GM12873 (cell line): ENCODE data around the gene WIF1.

ENCODE experiments used
- CTCF ChIP-seq: IDR thresholded peaks from 2 replicates; pipeline ENCODE4 v1.5.1; 2012; ENCODE audit warnings: low read depth, mild to moderate bottlenecking, moderate library complexity, low read length, control low read depth; ENCODE audit not compliant: insufficient read depth; ENCODE audit errors: missing control alignments

The WIF1 gene

GRCh38 chr12:65045269-65045668 is 75.8 kb downstream of the WIF1 start:
- no peak for TF ChIP-seq CTCF

GRCh38 chr12:65039301-65039700 is 81.8 kb downstream of the WIF1 start:
- no peak for TF ChIP-seq CTCF

- TF ChIP-seq CTCF, result no peak
These were observed 96.0 kb downstream of the WIF1 start for GRCh38 chr12:65025136-65025535.

- no peak for TF ChIP-seq CTCF
These were observed 97.6 kb downstream of the WIF1 start for GRCh38 chr12:65023485-65023884.

GRCh38 chr12:65022960-65023359 is 98.1 kb downstream of the WIF1 start:
- TF ChIP-seq CTCF, result no peak

- TF ChIP-seq CTCF, result no peak
These were observed 98.7 kb downstream of the WIF1 start for GRCh38 chr12:65022421-65022820.

GRCh38 chr12:65019696-65020234 is 101.3 kb downstream of the WIF1 start:
- TF ChIP-seq CTCF, result no peak
